ENCODE results near the gene ENTPD1. TPM values are rescaled to one million over a fixed set of nuclear protein-coding genes. Genes with fewer than 3 reads are reported as not detected.
A peak's percentile ranks its signal among the peaks of the same experiment; 100 is the strongest.

The ENTPD1 gene
- total and polyA plus RNA-seq, 10 of the 15 experiments (the other 5 are each of a cell fraction or from before 2014, with no cell fraction given), result 110 to 413 (median 161) TPM

GRCh38 chr10:95818668-95819067 is 62.7 kb downstream of the ENTPD1 start:
- RAD21 ChIA-PET (ENCODE audit: unreplicated experiment), result interaction anchor here (1.4 to 11.3 kb wide), 6 partner anchors 17 to 125 kb away, joined by 3 to 260 read pairs (median 69); partner anchors contain the start of genes ENTPD1 and TCTN3
- SMC1A ChIA-PET (ENCODE audit: uncharacterized antibody, unreplicated experiment), result interaction anchor here (1.4 to 13.6 kb wide), 8 partner anchors 13 to 124 kb away, joined by 6 to 359 read pairs (median 73); partner anchors contain the start of genes ENTPD1 and TCTN3

More at GRCh38 chr10:95818668-95819067, 62.7 kb downstream of the ENTPD1 start:
- no peak for TF ChIP-seq KLF5 (IDR thresholded peaks at IDR 0.05; ENCODE audit: partially characterized antibody)
- TF ChIP-seq PAX5 (IDR thresholded peaks at IDR 0.05; ENCODE audit: borderline replicate concordance, low read depth, low read length), result 0 out of 2 replicates have a peak, but pooled peaks have one; percentile 14
- TF ChIP-seq IRF4 (IDR thresholded peaks at IDR 0.05; ENCODE audit: low read depth, low read length), result 0 out of 2 replicates have a peak, but pooled peaks have one; percentile 55
- TF ChIP-seq BCL11A (IDR thresholded peaks at IDR 0.05; ENCODE audit: low read depth, low read length), result 0 out of 2 replicates have a peak, but pooled peaks have one; percentile 22
- TF ChIP-seq RUNX3 (IDR thresholded peaks at IDR 0.05; ENCODE audit: low read length), result peak; percentile 49; the same call in 1 of the 2 replicates
- 0 out of 2 replicates have a peak, but pooled peaks have one; percentile 16 for TF ChIP-seq POLR2A (IDR thresholded peaks at IDR 0.05; ENCODE audit: low read depth, low read length)
- TF ChIP-seq JUNB (IDR thresholded peaks at IDR 0.05), result peak; percentile 37; the same call in 1 of the 2 replicates
- no peak for TF ChIP-seq SIN3A (IDR thresholded peaks at IDR 0.05; ENCODE audit: low read depth, low read length)
- TF ChIP-seq WRNIP1 (IDR thresholded peaks at IDR 0.05; ENCODE audit: borderline replicate concordance, low read depth, low read length), result no peak
- TF ChIP-seq POU2F2 (IDR thresholded peaks at IDR 0.05; ENCODE audit: borderline replicate concordance, low read depth, low read length), result 0 out of 3 replicates have a peak, but pooled peaks have one; percentile 6
- TF ChIP-seq POLR2AphosphoS5 (IDR thresholded peaks at IDR 0.05; ENCODE audit: low read length), result peak; percentile 57
- peak; percentile 56; the same call in 1 of the 2 replicates for TF ChIP-seq EED (IDR thresholded peaks at IDR 0.05; ENCODE audit: low read depth)
- TF ChIP-seq, protein P1, sequence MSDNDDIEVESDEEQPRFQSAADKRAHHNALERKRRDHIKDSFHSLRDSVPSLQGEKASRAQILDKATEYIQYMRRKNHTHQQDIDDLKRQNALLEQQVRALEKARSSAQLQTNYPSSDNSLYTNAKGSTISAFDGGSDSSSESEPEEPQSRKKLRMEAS (IDR thresholded peaks at IDR 0.05; ENCODE audit: low read depth, low read length), result no peak
- peak in 1 of 2 experiments; percentile 15; a peak in 1 of 4 replicates for TF ChIP-seq ETV6 (conservative IDR thresholded peaks at IDR 0.05 in 1 of 2, IDR thresholded peaks at IDR 0.05 in 1 of 2; ENCODE audit: borderline replicate concordance in 1 of 2, low read depth in 1 of 2)
- TF ChIP-seq IKZF1 (conservative IDR thresholded peaks at IDR 0.05), result peak; percentile 21; the same call in 1 of the 2 replicates
- TF ChIP-seq IKZF2 (IDR thresholded peaks at IDR 0.05), result peak; percentile 29 to 46; a peak in 2 of 4 replicates
- ChIA-PET POLR2A (interaction anchor here (1.1 to 11.1 kb wide), 9 partner anchors 9 to 60 kb away, joined by 3 to 176 read pairs (median 17); partner anchors contain the start of gene ENTPD1), CTCF (interaction anchor here (1.1 to 4.9 kb wide), 11 partner anchors 8 to 125 kb away, joined by 3 to 32 read pairs (median 9); partner anchors contain the start of genes ENTPD1 and TCTN3)
- H3K4me1 ChIP-seq (ENCODE audit: control insufficient read depth, insufficient read depth, low read length), result peaks cover 47% of the 10 kb centered on the region
- in situ Hi-C loops (cut with MboI) (no loop called here), intact Hi-C loops (cut with micrococcal nuclease; ENCODE audit: unreplicated experiment) (no loop called here)
- H4K20me1 ChIP-seq (ENCODE audit: control insufficient read depth, insufficient read depth), result no peaks in the 10 kb centered on the region
- H3K4me3 ChIP-seq, result no peak overlapping the region
- 40% methylated on average over 2 of the region's 2 CpGs for WGBS (ENCODE audit: insufficient coverage, insufficient replicate concordance, low lambda C conversion rate, missing lambda C conversion rate)
- H2AFZ ChIP-seq (ENCODE audit: control insufficient read depth, low read depth, low read length), result no peak overlapping the region
- ATAC-seq, result peak; percentile 7
- no peak overlapping the region for H3K4me2 ChIP-seq (ENCODE audit: control insufficient read depth, insufficient read depth)
- H3K27ac ChIP-seq (ENCODE audit: control insufficient read depth, insufficient read depth), result peak overlapping the region; percentile 85
- BruUV-seq (replicated peaks), result no TSS peak
- H3K9ac ChIP-seq (ENCODE audit: control insufficient read depth, insufficient read depth, low read length), result no peak overlapping the region
- peaks cover 20% of the 10 kb centered on the region in 2 experiments for H3K36me3 ChIP-seq (ENCODE audit: control insufficient read depth in 2 of 2, insufficient read depth in 2 of 2, low read length in 1 of 2)
- H3K9me3 ChIP-seq (replicated peaks; ENCODE audit: control insufficient read depth, insufficient read depth, low read length), result peaks cover 5% of the 10 kb centered on the region; the same call in 2 of the 3 replicates
- peaks cover 89% of the 10 kb centered on the region for H3K79me2 ChIP-seq (ENCODE audit: control insufficient read depth, insufficient read depth, low read length)
- H3K27me3 ChIP-seq (replicated peaks in 1 of 2; ENCODE audit: control insufficient read depth in 2 of 2, insufficient read depth in 2 of 2, low read length in 1 of 2), result no peaks in the 10 kb centered on the region
- DNase-seq (ENCODE audit: low read depth, low spot score), result no peak
- FAIRE-seq, result no peak
